HepG2 (cell line): ENCODE data around the gene TGDS. TPM values are rescaled to one million over a fixed set of nuclear protein-coding genes. Genes with fewer than 3 reads are reported as not detected.
A peak's percentile ranks its signal among the peaks of the same experiment; 100 is the strongest.

Experiments used
- ATF1 ChIP-seq: IDR thresholded peaks from 2 replicates; pipeline ENCODE4 v1.6.1; 2016; ENCODE audit warnings: mild to moderate bottlenecking, control low read depth
- ATF3 ChIP-seq: sonication (generic); formaldehyde crosslinking; IDR thresholded peaks from 2 replicates; pipeline ENCODE4 v1.4.0; 2020; ENCODE audit warnings: missing genetic modification reagents
- DMTF1 ChIP-seq: sonication (generic); formaldehyde crosslinking; IDR thresholded peaks from 2 replicates; pipeline ENCODE4 v1.4.0; 2020; ENCODE audit warnings: mild to moderate bottlenecking, missing genetic modification reagents
- GLI4 ChIP-seq: sonication (generic); formaldehyde crosslinking; IDR thresholded peaks from 2 replicates; pipeline ENCODE4 v1.5.1; 2020; ENCODE audit warnings: missing genetic modification reagents, mild to moderate bottlenecking, moderate library complexity, borderline replicate concordance
- HDAC1 ChIP-seq: sonication (generic); formaldehyde crosslinking; IDR thresholded peaks from 2 replicates; pipeline ENCODE4 v1.5.1; 2020; ENCODE audit warnings: mild to moderate bottlenecking, missing genetic modification reagents
- KAT7 ChIP-seq: IDR thresholded peaks from 2 replicates; pipeline ENCODE4 v1.6.1; 2018; ENCODE audit warnings: borderline replicate concordance, missing compliant biosample characterization
- KLF6 ChIP-seq: IDR thresholded peaks from 2 replicates; pipeline ENCODE4 v1.8.0; 2016; ENCODE audit warnings: missing biosample characterization, missing genetic modification reagents
- NCOA1 ChIP-seq: sonication (generic); formaldehyde crosslinking; IDR thresholded peaks from 2 replicates; pipeline ENCODE4 v1.9.0; 2021; ENCODE audit warnings: missing genetic modification reagents
- NR2F2 ChIP-seq: IDR thresholded peaks from 2 replicates; pipeline ENCODE4 v1.6.1; 2012; ENCODE audit warnings: low read depth, inconsistent platforms, borderline replicate concordance
- RARG ChIP-seq: sonication (generic); formaldehyde crosslinking; IDR thresholded peaks from 2 replicates; pipeline ENCODE4 v1.4.0; 2020; ENCODE audit warnings: low read depth, mild to moderate bottlenecking, missing genetic modification reagents
- SCMH1 ChIP-seq: sonication (generic); formaldehyde crosslinking; IDR thresholded peaks from 2 replicates; pipeline ENCODE4 v1.9.0; 2021; ENCODE audit warnings: missing genetic modification reagents, mild to moderate bottlenecking, borderline replicate concordance
- SMAD3 ChIP-seq: sonication (generic); formaldehyde crosslinking; IDR thresholded peaks from 2 replicates; pipeline ENCODE4 v1.4.0; 2020; ENCODE audit warnings: missing genetic modification reagents
- ZBTB42 ChIP-seq: sonication (generic); formaldehyde crosslinking; IDR thresholded peaks from 2 replicates; pipeline ENCODE4 v1.5.0; 2020; ENCODE audit warnings: mild to moderate bottlenecking, missing genetic modification reagents
- ZFX ChIP-seq: sonication (generic); formaldehyde crosslinking; IDR thresholded peaks from 2 replicates; pipeline ENCODE4 v1.4.0; 2020; ENCODE audit warnings: mild to moderate bottlenecking, low read depth, missing genetic modification reagents, moderate library complexity
- ZKSCAN1 ChIP-seq: fragments of 150-350 bp; IDR thresholded peaks from 2 replicates; pipeline ENCODE4 v1.6.1; 2014; ENCODE audit warnings: low read length
- ZNF160 ChIP-seq: sonication (generic); formaldehyde crosslinking; IDR thresholded peaks from 2 replicates; pipeline ENCODE4 v1.8.0; 2022; ENCODE audit warnings: mild to moderate bottlenecking, inconsistent platforms, missing genetic modification reagents
- ZNF282 ChIP-seq: fragments of 450-650 bp; IDR thresholded peaks from 2 replicates; pipeline ENCODE4 v1.6.1; 2018; ENCODE audit not compliant: partially characterized antibody
- ZNF484 ChIP-seq: sonication (generic); formaldehyde crosslinking; IDR thresholded peaks from 2 replicates; pipeline ENCODE4 v1.5.1; 2020; ENCODE audit warnings: mild to moderate bottlenecking, low read depth, missing genetic modification reagents, borderline replicate concordance
- ZNF605 ChIP-seq: sonication (generic); formaldehyde crosslinking; IDR thresholded peaks from 2 replicates; pipeline ENCODE4 v1.8.0; 2022; ENCODE audit warnings: mild to moderate bottlenecking, missing genetic modification reagents
- polyA plus RNA-seq, 8 experiments: library from polyadenylated mRNA; depleted of rRNA in 3 of 8; stranded (reverse) in 7 of 8; unstranded in 1 of 8; fragments of >200 nt; fragmentation: Illumina TruSeq in 4 of 8; extraction: Trizol in 4 of 8; gene quantifications; 2 replicates each; pipeline versions ENCODE4 v1.2.1 to v1.2.3, GENCODE V29; 2011 to 2016; ENCODE audit warnings: low read depth in 4 of 8, missing spikeins in 1 of 8, mixed read lengths in 1 of 8; ENCODE audit not compliant: insufficient read depth in 1 of 8
- total RNA-seq, 5 experiments: library from RNA; depleted of rRNA; stranded (reverse); fragments of >200 nt; fragmentation: Illumina TruSeq; extraction: Trizol; gene quantifications; 2 replicates each; pipeline ENCODE4 v1.2.3, GENCODE V29; 2016; ENCODE audit warnings: low read depth in 1 of 5
- TF ChIP-seq, protein P1 (sequence below): sonication (generic); formaldehyde crosslinking; IDR thresholded peaks from 2 replicates; pipeline ENCODE4 v1.8.0; 2022; ENCODE audit warnings: missing genetic modification reagents, low read depth, mild to moderate bottlenecking, borderline replicate concordance
- TF ChIP-seq, protein P2 (sequence below): sonication (generic); formaldehyde crosslinking; IDR thresholded peaks from 2 replicates; pipeline ENCODE4 v1.8.0; 2022; ENCODE audit warnings: mild to moderate bottlenecking, missing genetic modification reagents, borderline replicate concordance
- TF ChIP-seq, protein P3 (sequence below): sonication (generic); formaldehyde crosslinking; IDR thresholded peaks from 2 replicates; pipeline ENCODE4 v1.4.0; 2020; ENCODE audit warnings: mild to moderate bottlenecking, low read depth, missing genetic modification reagents
- TF ChIP-seq, protein P4 (sequence below): sonication (generic); formaldehyde crosslinking; IDR thresholded peaks from 2 replicates; pipeline ENCODE4 v1.4.0; 2020; ENCODE audit warnings: mild to moderate bottlenecking, missing genetic modification reagents

The TGDS gene
- total and polyA plus RNA-seq, 2 of the 13 experiments (the other 11 are each of a cell fraction or from before 2014, with no cell fraction given) = 15.5 to 17.9 TPM

DNA sequence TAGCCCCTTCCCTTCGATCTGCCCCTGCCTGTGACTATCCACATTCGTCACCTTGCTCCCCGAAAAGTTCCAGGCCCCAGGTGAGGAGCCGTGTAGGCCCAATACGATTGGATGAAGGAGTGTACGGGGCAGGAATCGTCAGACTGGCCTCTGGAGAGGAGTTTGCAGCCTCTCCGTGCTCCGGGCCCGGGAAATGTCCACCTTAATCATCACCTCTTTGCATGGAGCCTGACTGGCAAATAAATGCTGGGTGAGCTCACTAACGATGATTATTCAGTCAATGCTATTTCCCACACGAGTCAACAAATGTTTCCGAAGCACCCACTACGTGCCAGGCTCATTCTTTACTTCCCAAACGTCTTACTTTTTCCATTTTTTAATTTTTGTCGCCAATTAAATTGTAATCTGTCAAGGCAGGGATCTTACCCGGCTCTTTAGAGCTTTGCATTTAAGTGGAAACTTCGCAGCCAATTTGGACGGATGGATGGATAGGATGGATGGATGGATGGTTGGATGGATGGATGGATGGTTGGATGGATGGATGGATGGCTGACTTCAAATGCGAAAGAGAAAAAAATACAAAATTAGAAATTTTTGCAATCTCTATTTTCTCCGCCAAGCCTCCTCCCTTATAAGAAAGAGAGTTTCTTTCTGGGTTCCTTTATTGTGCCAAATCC is 45.8 kb downstream of the TGDS start (continued):
- TF ChIP-seq, protein P1, sequence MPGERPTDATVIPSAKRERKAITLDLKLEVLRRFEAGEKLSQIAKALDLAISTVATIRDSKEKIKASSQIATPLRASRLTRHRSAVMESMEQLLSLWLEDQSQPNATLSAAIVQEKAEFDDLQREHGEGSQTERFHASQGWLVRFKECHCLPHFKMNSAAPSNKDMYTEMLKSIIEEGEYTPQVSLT (CRISPR knock-in tag) = no peak
- TF ChIP-seq ZNF282 = no peak
- TF ChIP-seq KAT7 = no peak
- no peak for TF ChIP-seq RARG (CRISPR knock-in tag)
- no peak for TF ChIP-seq NR2F2
- TF ChIP-seq ZBTB42 (CRISPR knock-in tag) = no peak
- peak; percentile 77 for TF ChIP-seq ZFX (CRISPR knock-in tag)
- TF ChIP-seq ZNF160 (CRISPR knock-in tag) = no peak
- TF ChIP-seq HDAC1 (CRISPR knock-in tag) = no peak
- 0 out of 2 replicates have a peak, but pooled peaks have one; percentile 18 for TF ChIP-seq NCOA1
- TF ChIP-seq GLI4 = no peak
- peak; percentile 54; the same call in 1 of the 2 replicates for TF ChIP-seq ZKSCAN1
- TF ChIP-seq ATF3 = 0 out of 2 replicates have a peak, but pooled peaks have one; percentile 2
- TF ChIP-seq ATF1 (CRISPR knock-in tag) = no peak
- TF ChIP-seq ZNF484 = 0 out of 2 replicates have a peak, but pooled peaks have one; percentile 54
- TF ChIP-seq DMTF1 (CRISPR knock-in tag) = 0 out of 2 replicates have a peak, but pooled peaks have one; percentile 66
- TF ChIP-seq, protein P2, sequence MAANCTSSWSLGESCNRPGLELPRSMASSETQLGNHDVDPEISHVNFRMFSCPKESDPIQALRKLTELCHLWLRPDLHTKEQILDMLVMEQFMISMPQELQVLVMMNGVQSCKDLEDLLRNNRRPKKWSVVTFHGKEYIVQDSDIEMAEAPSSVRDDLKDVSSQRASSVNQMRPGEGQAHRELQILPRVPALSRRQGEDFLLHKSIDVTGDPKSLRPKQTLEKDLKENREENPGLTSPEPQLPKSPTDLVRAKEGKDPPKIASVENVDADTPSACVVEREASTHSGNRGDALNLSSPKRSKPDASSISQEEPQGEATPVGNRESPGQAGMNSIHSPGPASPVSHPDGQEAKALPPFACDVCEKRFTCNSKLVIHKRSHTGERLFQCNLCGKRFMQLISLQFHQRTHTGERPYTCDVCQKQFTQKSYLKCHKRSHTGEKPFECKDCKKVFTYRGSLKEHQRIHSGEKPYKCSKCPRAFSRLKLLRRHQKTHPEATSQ = no peak
- TF ChIP-seq, protein P3, sequence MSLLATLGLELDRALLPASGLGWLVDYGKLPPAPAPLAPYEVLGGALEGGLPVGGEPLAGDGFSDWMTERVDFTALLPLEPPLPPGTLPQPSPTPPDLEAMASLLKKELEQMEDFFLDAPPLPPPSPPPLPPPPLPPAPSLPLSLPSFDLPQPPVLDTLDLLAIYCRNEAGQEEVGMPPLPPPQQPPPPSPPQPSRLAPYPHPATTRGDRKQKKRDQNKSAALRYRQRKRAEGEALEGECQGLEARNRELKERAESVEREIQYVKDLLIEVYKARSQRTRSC (CRISPR knock-in tag) = no peak
- no peak for TF ChIP-seq KLF6 (CRISPR knock-in tag)
- TF ChIP-seq ZNF605 (CRISPR knock-in tag) = no peak
- no peak for TF ChIP-seq SMAD3 (CRISPR knock-in tag)
- TF ChIP-seq SCMH1 (CRISPR knock-in tag) = no peak
- TF ChIP-seq, protein P4, sequence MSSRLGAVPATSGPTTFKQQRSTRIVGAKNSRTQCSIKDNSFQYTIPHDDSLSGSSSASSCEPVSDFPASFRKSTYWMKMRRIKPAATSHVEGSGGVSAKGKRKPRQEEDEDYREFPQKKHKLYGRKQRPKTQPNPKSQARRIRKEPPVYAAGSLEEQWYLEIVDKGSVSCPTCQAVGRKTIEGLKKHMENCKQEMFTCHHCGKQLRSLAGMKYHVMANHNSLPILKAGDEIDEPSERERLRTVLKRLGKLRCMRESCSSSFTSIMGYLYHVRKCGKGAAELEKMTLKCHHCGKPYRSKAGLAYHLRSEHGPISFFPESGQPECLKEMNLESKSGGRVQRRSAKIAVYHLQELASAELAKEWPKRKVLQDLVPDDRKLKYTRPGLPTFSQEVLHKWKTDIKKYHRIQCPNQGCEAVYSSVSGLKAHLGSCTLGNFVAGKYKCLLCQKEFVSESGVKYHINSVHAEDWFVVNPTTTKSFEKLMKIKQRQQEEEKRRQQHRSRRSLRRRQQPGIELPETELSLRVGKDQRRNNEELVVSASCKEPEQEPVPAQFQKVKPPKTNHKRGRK = no peak
